Measurements from ENCODE around the gene BTBD16.

BTBD16 gene

DNA sequence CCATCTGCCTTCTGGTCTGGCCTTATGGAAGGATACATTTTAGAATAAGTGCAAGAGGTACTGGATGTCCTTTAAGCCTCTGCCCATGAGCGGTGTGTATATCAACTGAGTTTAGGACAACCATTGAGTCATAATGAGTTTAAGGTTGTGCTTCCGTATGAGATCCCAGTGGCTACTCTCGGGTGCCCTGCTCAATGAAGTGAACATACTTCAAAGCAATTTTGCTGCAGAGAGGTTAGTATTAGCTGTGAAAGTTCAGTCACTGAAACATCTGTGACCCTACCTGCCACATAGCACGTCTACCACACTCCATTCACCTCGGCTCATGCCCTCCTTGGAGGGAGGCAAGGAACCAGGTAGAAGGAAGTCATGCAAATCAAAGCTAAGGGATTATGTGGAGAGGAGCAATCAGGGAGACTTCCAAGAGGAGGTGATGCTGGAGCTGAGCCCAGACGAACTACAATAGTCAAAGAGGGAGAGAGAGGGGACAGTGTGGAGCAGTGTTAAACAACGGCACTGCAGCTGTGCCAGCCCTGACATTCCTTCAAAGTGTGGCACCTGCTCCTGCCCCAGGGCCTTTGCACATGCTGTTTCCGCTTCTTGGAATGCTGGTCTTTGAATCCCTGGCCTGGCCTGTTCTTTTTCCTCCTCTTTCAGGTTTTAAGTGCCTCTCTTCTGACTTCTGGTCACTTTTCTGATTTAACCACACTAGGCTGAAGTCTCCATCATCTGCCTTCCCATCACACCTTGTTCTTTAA lies 25.4 kb downstream of the BTBD16 start:
- no peak for DNase-seq

- DNase-seq, result no peak
Observed at GRCh38 chr10:122297583-122297982, 26.5 kb downstream of the BTBD16 start.

- no peak for DNase-seq
Observed at GRCh38 chr10:122298206-122298597, 27.1 kb downstream of the BTBD16 start.

DNA sequence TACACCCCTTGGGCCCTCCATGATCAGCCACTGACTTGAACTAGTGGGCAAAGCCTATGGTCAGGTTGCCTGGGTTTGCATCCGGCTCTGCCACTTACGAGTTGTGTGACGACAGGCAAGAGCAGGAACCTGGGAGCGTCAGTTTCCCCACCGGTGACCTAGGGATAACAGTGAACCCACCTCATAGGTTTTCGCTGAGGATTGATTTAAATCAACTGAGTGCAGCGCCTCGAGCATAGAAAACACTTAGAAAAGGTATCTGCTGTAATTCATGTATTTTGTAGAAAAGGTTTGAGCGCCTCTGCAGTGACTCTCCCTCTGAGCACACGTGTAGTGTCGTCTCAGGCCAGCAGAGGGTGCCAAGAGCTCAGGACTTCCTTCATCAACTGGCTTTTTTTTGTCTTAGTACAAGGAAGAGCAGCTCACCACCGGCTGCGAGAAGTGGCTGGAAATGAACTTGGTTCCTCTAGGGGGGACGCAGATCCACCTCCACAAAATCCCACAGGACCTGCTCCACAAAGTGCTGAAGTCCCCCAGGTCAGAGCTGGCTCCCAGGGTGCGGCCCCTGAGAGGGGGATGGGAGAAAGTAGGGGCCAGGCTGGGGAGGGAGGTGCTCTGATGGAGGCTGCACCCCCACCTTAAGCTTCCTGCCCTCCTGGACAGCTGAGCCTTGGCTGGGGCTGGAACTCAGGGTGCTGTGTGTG lies 27.7 kb downstream of the BTBD16 start:
- DNase-seq, result peak; percentile 48

DNA sequence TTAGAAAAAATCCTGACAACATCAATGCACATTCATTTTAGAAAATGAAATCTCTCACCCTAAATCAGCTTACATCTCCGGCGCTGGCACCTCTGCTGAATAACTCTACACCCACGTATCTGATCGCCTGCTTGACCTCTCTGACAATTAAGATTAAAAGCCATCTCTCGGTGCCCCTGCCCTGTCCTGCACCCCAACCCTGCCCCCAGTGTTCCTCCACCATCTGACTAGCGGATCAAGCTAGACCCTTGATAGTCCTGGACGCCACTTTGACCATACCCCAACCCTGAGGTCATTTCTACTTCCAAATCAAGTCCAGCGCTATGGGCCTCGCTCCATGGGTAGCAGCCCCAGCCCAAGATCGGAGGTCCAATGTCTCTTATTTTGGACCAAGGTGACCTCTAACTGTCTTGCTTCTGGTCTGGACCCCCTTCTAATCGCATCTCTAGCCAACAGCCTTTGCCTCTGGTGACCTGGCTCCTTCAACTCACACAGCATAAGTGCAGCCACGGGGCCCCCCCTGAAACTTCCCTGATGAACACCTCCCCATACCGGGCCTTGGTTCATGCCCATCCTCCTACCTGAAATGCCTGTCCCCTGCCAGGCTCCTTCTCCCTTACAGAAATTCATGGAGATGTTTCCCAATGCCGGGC lies 28.5 kb downstream of the BTBD16 start:
- DNase-seq, result no peak

GRCh38 chr10:122301055-122301810 lies 30.1 kb downstream of the BTBD16 start:
- no peak for DNase-seq

DNA sequence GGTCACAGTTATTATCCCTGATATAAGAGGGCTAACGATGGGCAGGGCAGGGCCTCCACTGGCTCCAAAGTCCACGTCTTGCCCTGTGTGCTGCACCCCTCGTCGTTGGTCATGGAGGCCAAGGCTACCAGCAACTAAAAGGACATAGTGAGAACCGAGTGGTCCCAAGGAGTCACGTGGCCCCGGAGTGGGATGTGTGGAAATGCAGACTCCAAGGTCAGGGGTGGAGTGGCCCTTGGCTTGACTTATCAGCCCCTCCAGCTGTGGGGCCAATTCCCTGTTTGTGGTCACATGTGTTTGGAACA lies 30.7 kb downstream of the BTBD16 start:
- DNase-seq, result no peak

DNA sequence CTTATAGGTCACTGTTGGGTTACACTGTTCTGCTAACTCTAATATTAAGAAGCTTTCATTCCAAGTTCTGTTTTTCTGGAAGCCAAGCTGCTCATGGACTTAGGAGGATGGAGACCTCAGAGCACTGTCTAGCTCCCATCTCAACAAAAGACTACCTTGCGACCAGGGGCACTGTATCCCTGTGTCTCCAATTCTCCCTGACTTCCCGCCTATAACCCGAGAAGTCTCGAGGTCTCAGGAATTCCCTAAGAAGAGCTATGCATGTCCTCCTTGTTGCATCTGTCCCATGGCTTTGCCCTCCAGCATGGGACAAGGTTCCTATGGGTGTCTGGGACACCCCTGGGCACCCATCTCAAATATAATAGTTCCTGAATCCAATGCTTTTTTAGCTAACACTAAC lies 31.2 kb downstream of the BTBD16 start:
- no peak for DNase-seq

GRCh38 chr10:122303271-122304053 lies 32.4 kb downstream of the BTBD16 start:
- no peak for DNase-seq

DNA sequence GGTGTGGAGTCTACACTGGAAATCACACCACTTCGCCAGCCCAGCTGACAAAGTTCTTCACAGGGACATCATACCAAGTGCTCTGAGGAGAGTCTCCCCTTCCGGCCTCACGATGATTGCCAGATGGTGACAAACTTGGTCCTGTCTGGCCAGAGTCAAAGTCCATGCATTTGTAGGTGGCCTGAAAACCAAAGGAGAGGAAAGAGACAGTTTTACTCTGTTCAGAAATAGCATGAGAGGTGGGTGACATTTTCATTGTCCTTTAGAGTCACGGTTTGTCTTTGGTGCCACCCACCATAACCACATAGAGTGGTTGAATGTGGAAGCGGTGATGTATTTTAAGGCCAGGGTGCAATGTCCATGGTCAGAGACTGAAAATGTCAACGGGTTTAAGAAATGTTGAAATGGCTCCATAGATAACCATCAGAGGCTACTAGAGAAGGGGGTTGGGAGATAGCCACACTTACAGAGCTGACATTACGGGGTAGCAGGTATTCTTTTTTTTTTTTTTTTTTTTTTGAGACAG lies 33.0 kb downstream of the BTBD16 start:
- no peak for DNase-seq

- no peak for DNase-seq
Observed at GRCh38 chr10:122306282-122306681, 35.2 kb downstream of the BTBD16 start.

DNA sequence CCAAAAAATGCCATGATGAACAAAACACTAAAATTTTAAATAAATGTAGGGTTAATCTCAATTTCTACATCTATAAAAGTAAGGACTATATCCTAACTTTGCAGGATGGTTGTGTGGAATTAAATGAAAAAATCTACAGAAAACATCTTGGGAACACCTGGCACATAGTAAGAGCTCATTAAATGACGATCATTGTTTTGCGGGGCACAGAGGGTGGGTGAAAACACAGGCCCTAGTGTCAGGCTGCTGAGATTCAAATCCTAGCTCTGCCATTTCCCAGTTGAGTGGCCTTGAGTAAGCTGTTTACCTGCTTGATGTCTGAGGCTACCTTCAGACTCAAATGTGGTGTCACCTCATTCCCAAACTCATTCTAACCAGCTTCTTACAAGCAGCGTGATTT lies 35.6 kb downstream of the BTBD16 start:
- DNase-seq, result no peak

- DNase-seq, result no peak
Observed at GRCh38 chr10:122307669-122308416, 36.7 kb downstream of the BTBD16 start.

- DNase-seq, result no peak
Observed at GRCh38 chr10:122308417-122309141, 37.5 kb downstream of the BTBD16 start.

- DNase-seq, result no peak
Observed at GRCh38 chr10:122310311-122311050, 39.4 kb downstream of the BTBD16 start.

DNA sequence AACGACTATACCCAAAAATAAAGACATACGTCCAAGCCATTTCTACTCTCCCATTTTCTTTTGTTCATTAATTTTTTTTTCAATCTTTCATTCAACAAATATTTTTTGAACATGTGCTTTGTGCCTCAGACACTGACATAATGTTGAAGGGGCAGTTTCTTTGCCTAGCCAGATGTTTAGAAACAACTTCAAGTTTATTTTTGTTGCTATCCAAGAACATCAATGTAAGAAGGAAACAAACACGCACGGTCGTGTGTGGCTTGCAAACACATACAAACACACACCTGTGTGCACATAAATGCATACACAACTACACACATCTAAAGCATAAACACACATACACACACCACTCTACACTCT lies 39.9 kb downstream of the BTBD16 start:
- no peak for DNase-seq

GRCh38 chr10:122311716-122312115 lies 40.6 kb downstream of the BTBD16 start:
- DNase-seq, result no peak

DNA sequence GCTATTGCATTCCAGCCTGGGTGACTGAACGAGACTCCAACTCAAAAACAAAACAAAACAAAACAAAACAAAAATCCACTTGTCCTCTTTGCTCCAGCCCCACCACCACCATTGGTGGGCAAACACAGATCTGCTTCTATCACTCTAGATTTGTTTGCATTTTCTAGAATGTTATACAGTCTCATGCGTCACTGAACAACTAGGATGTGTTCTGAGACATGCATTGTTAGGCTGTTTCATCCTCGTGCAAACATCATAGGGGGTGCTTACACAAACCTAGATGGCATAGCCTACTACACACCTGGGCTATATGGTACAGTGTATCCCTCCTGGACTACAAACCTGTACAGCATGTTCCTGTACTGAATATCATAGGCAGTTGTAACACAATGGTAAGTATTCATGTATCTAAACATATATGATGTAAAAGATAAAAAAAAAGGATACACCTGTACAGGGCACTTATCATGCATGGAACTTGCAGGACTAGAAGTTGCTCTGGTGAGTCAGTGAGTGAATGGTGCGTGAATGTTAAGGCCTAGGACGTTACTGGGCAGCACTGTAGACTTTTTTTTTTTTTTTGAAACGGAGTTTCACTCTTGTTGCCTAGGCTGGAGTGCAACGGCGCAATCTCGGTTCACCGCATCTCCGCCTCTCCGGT lies 45.3 kb downstream of the BTBD16 start:
- DNase-seq, result no peak

- no peak for DNase-seq
Observed at GRCh38 chr10:122321960-122322359, 50.9 kb downstream of the BTBD16 start.

- no peak for DNase-seq
Observed at GRCh38 chr10:122323189-122323588, 52.1 kb downstream of the BTBD16 start.

Measured in T-helper 9 cell (primary cell).